ENCODE data around the gene IGFBP5.

Gene IGFBP5

GRCh38 chr2:216624251-216624650 lies 71.1 kb downstream of the IGFBP5 start:
- DNase-seq (ENCODE audit: low spot score) = no peak
- in situ Hi-C loops (cut with MboI; ENCODE audit: low pct_unique_long_range_greater_than_20kb, low sequenced_read_pairs, unreplicated experiment) = no loop called here

GRCh38 chr2:216622526-216622925 lies 72.8 kb downstream of the IGFBP5 start:
- no peak for TF ChIP-seq CTCF (IDR thresholded peaks at IDR 0.05; ENCODE audit: extremely low read depth, insufficient read depth, missing control alignments)
- in situ Hi-C loops (cut with MboI; ENCODE audit: low pct_unique_long_range_greater_than_20kb, low sequenced_read_pairs, unreplicated experiment) = no loop called here
- no peak for DNase-seq (ENCODE audit: low spot score)

More at GRCh38 chr2:216624251-216624650, 71.1 kb downstream of the IGFBP5 start:
- no peak for TF ChIP-seq CTCF (IDR thresholded peaks at IDR 0.05; ENCODE audit: extremely low read depth, insufficient read depth, missing control alignments)

Data from GM13977 (cell line).